Measurements from ENCODE around the gene CBLN3. TPM values are rescaled to one million over a fixed set of nuclear protein-coding genes. Genes with fewer than 3 reads are reported as not detected.
"Not testable (repeated sequence)": the region's sequence is repeated elsewhere in the genome, so short reads cannot be mapped to it uniquely, and the experiment has no call there.

CBLN3 gene
- total RNA-seq, 1 donor from 2014 or later = 2.4 TPM

DNA sequence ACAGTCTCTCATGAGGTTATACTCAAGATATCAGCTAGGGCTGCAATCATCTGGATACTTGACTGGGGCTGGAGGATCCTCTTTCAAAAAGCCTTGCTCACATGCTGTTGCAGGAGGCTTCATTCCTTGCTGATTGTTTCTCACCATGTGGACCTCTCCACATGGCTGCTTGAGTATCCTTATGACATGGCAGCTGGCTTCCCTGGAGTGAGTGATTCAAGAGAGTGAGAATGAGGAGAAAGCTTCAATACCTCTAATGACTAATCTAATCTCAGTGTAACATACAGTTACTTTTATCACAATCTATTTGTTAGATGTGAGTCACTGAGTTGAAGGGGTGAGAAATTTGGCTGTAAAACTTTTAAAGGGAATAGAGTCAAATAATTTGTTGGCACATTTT, 27.5 kb upstream of the CBLN3 start:
- Mint-ChIP-seq H3K27ac (no peak overlapping the region), H3K4me3 (no peak overlapping the region), H3K9me3 (peaks cover 6% of the 10 kb centered on the region), H3K27me3 (no peaks in the 10 kb centered on the region), H3K36me3 (peaks cover 18% of the 10 kb centered on the region), H3K4me1 (ENCODE audit: unreplicated experiment) (no peaks in the 10 kb centered on the region)
- DNase-seq (ENCODE audit: extremely low spot score, unreplicated experiment) = no peak
- TF ChIP-seq, protein P1, sequence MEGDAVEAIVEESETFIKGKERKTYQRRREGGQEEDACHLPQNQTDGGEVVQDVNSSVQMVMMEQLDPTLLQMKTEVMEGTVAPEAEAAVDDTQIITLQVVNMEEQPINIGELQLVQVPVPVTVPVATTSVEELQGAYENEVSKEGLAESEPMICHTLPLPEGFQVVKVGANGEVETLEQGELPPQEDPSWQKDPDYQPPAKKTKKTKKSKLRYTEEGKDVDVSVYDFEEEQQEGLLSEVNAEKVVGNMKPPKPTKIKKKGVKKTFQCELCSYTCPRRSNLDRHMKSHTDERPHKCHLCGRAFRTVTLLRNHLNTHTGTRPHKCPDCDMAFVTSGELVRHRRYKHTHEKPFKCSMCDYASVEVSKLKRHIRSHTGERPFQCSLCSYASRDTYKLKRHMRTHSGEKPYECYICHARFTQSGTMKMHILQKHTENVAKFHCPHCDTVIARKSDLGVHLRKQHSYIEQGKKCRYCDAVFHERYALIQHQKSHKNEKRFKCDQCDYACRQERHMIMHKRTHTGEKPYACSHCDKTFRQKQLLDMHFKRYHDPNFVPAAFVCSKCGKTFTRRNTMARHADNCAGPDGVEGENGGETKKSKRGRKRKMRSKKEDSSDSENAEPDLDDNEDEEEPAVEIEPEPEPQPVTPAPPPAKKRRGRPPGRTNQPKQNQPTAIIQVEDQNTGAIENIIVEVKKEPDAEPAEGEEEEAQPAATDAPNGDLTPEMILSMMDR (conservative IDR thresholded peaks at IDR 0.05) = no peak

DNA sequence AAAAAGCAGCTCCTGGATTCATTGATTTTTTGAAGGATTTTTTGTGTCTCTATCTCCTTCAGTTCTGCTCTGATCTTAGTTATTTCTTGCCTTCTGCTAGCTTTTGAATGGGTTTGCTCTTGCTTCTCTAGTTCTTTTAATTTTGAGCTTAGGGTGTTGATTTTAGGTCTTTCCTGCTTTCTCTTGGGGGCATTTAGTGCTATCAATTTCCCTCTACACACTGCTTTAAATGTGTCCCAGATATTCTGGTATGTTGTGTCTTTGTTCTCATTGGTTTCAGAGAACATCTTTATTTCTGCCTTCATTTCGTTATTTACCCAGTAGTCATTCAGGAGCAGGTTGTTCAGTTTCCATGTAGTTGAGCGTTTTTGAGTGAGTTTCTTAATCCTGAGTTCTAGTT, 21.4 kb upstream of the CBLN3 start:
- DNase-seq (ENCODE audit: extremely low spot score, unreplicated experiment); H3K4me3 Mint-ChIP-seq; H3K4me1 Mint-ChIP-seq (ENCODE audit: unreplicated experiment); H3K27me3 Mint-ChIP-seq; H3K27ac Mint-ChIP-seq; H3K9me3 Mint-ChIP-seq: not testable (repeated sequence)
- peaks cover 26% of the 10 kb centered on the region for H3K36me3 Mint-ChIP-seq

DNA sequence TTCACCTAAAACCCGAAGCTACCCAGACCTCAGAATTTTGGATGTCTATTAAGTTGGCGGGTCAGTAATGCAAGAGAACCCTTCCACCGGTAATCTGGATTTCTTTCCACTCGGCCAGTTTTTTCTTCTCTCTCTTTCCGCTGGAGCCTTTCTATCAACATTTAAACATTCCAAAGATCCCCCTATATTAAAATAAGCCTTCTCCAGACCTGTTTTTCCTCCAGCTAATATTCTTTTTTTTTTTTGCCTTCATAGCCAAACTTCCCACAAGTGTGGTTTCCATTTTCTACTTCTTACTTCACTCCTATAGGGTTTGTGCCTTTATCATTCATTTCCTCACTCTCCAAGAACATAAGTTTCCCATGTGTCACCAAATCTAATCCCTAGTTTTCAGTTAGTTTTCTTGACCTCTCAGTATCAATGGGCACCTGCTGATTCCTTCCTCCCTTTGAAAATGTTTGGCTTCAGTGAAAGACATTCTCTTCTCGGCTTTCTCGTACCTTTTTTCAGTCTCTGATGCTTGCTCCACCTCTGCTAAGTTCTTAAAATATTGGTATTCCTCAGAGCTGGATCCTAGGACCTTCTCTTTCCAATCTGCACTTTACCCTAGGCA, 13.7 kb upstream of the CBLN3 start:
- H3K4me3 Mint-ChIP-seq = peak overlapping the region; percentile 97
- peaks cover 12% of the 10 kb centered on the region for H3K4me1 Mint-ChIP-seq (ENCODE audit: unreplicated experiment)
- peaks cover 3% of the 10 kb centered on the region for H3K36me3 Mint-ChIP-seq
- no peaks in the 10 kb centered on the region for H3K27me3 Mint-ChIP-seq
- TF ChIP-seq, protein P1 (conservative IDR thresholded peaks at IDR 0.05) = no peak
- no peaks in the 10 kb centered on the region for H3K9me3 Mint-ChIP-seq
- DNase-seq (ENCODE audit: extremely low spot score, unreplicated experiment) = no peak
- peak overlapping the region; percentile 98 for H3K27ac Mint-ChIP-seq

DNA sequence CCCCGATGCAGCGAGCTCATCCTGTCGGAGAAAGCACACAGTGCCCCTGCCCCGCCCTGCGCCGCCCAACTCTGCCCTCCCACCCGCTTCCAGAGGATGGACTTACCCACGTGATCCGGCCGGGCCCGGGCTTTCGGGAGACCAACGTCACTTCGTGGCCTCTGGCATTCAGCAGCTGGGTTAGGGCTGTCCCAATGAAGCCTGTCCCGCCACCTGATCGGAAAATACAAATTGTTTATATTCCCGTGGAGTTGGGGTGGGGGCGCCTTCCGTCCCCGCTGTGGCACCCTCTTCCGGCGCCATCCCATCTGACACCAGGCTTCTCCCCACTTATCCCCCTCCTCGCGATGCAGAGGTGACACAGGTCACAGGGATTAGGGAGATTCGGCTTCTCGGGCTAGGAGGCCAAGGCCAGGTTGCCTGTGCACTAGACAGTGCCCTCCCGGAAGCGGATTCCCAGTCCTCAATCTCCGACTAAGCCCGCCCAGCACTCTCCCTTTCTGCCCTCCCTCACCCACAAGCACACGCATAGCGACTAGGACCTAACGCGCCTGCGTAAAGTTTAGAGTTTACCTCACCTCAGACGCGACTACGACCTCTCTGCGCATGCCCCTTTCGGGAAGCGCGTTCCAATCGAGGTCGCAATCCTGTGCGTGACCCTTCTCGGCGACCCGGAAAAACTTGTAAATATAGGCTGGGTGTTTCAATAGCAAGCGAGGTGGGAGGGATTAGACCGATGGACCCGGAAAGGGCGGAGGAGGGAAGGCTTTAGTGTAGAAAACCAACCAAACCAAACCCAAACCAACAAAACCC, 13.0 kb upstream of the CBLN3 start, which contains the start of gene SDR39U1:
SDR39U1 (minus strand) TSS at position 537 of the 813 bp plus-strand sequence; CDS start at position 530, 7 bp downstream.
- H3K27me3 Mint-ChIP-seq = no peaks in the 10 kb centered on the region
- DNase-seq (ENCODE audit: extremely low spot score, unreplicated experiment) = peak; percentile 95
- peak within 1 kb of the TSS; percentile 98 for H3K27ac Mint-ChIP-seq
- peaks cover 14% of the 10 kb centered on the region for H3K4me1 Mint-ChIP-seq (ENCODE audit: unreplicated experiment)
- peak within 1 kb of the TSS; percentile 97 for H3K4me3 Mint-ChIP-seq
- TF ChIP-seq, protein P1 (conservative IDR thresholded peaks at IDR 0.05) = peak; percentile 20
- H3K9me3 Mint-ChIP-seq = no peaks in the 10 kb centered on the region
- peaks cover 3% of the 10 kb centered on the region for H3K36me3 Mint-ChIP-seq

DNA sequence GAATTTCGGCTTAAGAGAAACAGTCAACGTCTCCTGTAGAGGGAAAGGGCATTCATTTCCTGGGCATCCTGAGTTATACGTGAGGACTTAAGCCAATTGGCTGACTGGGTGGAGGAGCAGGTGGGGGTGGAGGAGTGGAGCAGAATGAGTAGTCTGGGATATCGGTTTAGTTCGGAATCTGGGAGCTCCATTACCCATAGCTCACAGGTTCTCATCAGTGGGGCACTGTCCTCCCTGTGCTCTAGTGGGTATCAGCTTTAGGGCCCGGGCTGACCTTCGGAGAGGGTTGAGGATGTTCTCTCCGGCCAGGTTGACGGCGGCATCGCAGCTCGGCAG, 12.4 kb upstream of the CBLN3 start:
- Mint-ChIP-seq H3K36me3 (peaks cover 4% of the 10 kb centered on the region), H3K4me3 (peak overlapping the region; percentile 97), H3K4me1 (ENCODE audit: unreplicated experiment) (peaks cover 15% of the 10 kb centered on the region), H3K27ac (peak overlapping the region; percentile 98), H3K9me3 (no peaks in the 10 kb centered on the region), H3K27me3 (no peaks in the 10 kb centered on the region)
- TF ChIP-seq, protein P1 (conservative IDR thresholded peaks at IDR 0.05) = peak; percentile 14
- no peak for DNase-seq (ENCODE audit: extremely low spot score, unreplicated experiment)

DNA sequence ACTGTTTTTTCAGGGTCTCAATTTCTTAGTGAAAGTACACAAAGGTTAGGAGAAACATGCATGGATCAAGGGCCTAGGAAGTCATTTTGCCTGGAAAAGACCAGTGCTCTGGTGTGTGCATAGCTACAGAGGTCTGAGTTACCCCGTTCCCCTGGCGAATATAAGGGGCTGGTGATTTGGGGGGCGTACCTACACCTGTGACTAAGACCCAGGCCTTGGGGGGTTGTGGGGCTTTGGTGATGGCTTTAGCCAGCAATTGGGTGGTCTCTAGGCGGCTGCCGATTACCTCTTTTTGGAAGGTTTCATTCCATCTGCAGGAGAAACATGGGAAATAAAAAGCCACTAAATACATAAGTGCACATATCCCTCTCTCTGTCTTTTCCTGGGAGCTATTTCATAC, 12.0 kb upstream of the CBLN3 start:
- peaks cover 19% of the 10 kb centered on the region for H3K4me1 Mint-ChIP-seq (ENCODE audit: unreplicated experiment)
- H3K27me3 Mint-ChIP-seq = no peaks in the 10 kb centered on the region
- no peaks in the 10 kb centered on the region for H3K9me3 Mint-ChIP-seq

More for the DNA sequence above, 12.0 kb upstream of the CBLN3 start:
- Mint-ChIP-seq H3K27ac (peak overlapping the region; percentile 98), H3K36me3 (peaks cover 8% of the 10 kb centered on the region), H3K4me3 (peak overlapping the region; percentile 97)
- DNase-seq (ENCODE audit: extremely low spot score, unreplicated experiment) = no peak
- TF ChIP-seq, protein P1 (conservative IDR thresholded peaks at IDR 0.05) = no peak
